HepG2 (cell line): ENCODE results near the gene EMP2. TPM values are rescaled to one million over a fixed set of nuclear protein-coding genes. Genes with fewer than 3 reads are reported as not detected.

Experiments used
- ATAC-seq: fragments of 200-7000 bp; cut with Tn5 transposase; 3 replicates; pipeline ENCODE4 v1.9.1; 2020; ENCODE audit warnings: mild to moderate bottlenecking, moderate library complexity
- BruUV-seq: library from RNA; stranded (reverse); fragments of 400-500 nt; replicated peaks from 2 replicates; lab custom pipeline; 2021; lab: Mats Ljungman, UMichigan
- CTCF ChIA-PET: fragments of 300-600 bp; formaldehyde crosslinking; extraction: SDS; loops from one replicate; lab custom pipeline; 2021; ENCODE audit warnings: low total read pairs, inconsistent platforms, low intra/inter-chr PET ratio; lab: Yijun Ruan, JAX
- POLR2A ChIA-PET: fragments of 350-600 bp; sonication (Branson Sonifier 250); formaldehyde crosslinking; loops from one replicate; lab custom pipeline; 2020; ENCODE audit warnings: antibody characterized with exemption, inconsistent platforms; lab: Yijun Ruan, JAX
- DNase-seq: peaks from one replicate; pipeline ENCODE4 v3.0.0-alpha.2; 2015; ENCODE audit warnings: low spot score
- FAIRE-seq: peaks from 3 replicates; lab custom pipeline; 2011; peaks lifted over from hg19 to GRCh38; lab: Jason Lieb, UNC
- H2AFZ ChIP-seq: one replicate; pipeline ENCODE4 v1.6.1; 2011; ENCODE audit warnings: low read length, inconsistent platforms
- H3K27ac ChIP-seq: fragments of 300-600 bp; 3 replicates; pipeline ENCODE4 v1.8.0; 2011; ENCODE audit warnings: mixed run types, mild to moderate bottlenecking, mixed read lengths, low read length, inconsistent platforms; ENCODE audit not compliant: insufficient read depth; ENCODE audit errors: extremely low read length
- H3K27me3 ChIP-seq, 2 experiments: fragments of 200-600 bp in 1 of 2; 2 replicates in 1 of 2; 3 replicates in 1 of 2; pipeline versions ENCODE4 v1.6.0 to v1.8.0; 2011; ENCODE audit warnings: low read length in 2 of 2, mild to moderate bottlenecking in 2 of 2, moderate library complexity in 2 of 2, inconsistent platforms in 1 of 2; ENCODE audit not compliant: insufficient read depth in 2 of 2, control insufficient read depth in 1 of 2
- H3K36me3 ChIP-seq, 2 experiments: fragments of 200-600 bp in 1 of 2; replicated peaks in 1 of 2; 2 replicates in 1 of 2; 3 replicates in 1 of 2; pipeline versions ENCODE4 v1.5.1 to v1.8.0; 2011; ENCODE audit warnings: low read length in 2 of 2, inconsistent platforms in 1 of 2; ENCODE audit not compliant: insufficient read depth in 2 of 2, control insufficient read depth in 1 of 2
- H3K4me1 ChIP-seq: 2 replicates; pipeline ENCODE4 v1.5.1; 2012; ENCODE audit warnings: low read length, inconsistent platforms; ENCODE audit not compliant: insufficient read depth
- H3K4me2 ChIP-seq: 2 replicates; pipeline ENCODE4 v1.6.0; 2011; ENCODE audit warnings: low read depth, low read length, inconsistent platforms
- H3K4me3 ChIP-seq, 3 experiments: fragments of 200-600 bp in 1 of 3; sonication (generic), shearing (Covaris generic) in 1 of 3; replicated peaks in 1 of 3; 2 replicates each; pipeline ENCODE4 v1.5.1; 2011 to 2016; ENCODE audit warnings: low read length in 3 of 3, inconsistent platforms in 2 of 3, low read depth in 2 of 3, mild to moderate bottlenecking in 2 of 3, control low read depth in 1 of 3, mixed read lengths in 1 of 3; ENCODE audit not compliant: insufficient read depth in 1 of 3
- H3K79me2 ChIP-seq: one replicate; pipeline ENCODE4 v1.6.1; 2011; ENCODE audit warnings: low read length, inconsistent platforms; ENCODE audit not compliant: insufficient read depth
- H3K9ac ChIP-seq: 2 replicates; pipeline ENCODE4 v1.6.0; 2011; ENCODE audit warnings: mild to moderate bottlenecking, low read depth, low read length, inconsistent platforms; ENCODE audit not compliant: insufficient read depth
- H3K9me3 ChIP-seq: 2 replicates; pipeline ENCODE4 v1.5.1; 2012; ENCODE audit warnings: mild to moderate bottlenecking, low read length
- H4K20me1 ChIP-seq: 2 replicates; pipeline ENCODE4 v1.6.0; 2011; ENCODE audit warnings: inconsistent platforms, mild to moderate bottlenecking, low read length, moderate library complexity; ENCODE audit not compliant: insufficient read depth
- ATAD3A ChIP-seq: sonication (generic); formaldehyde crosslinking; IDR thresholded peaks from 2 replicates; pipeline ENCODE4 v1.4.0; 2020; ENCODE audit warnings: missing genetic modification reagents
- BCL6 ChIP-seq: IDR thresholded peaks from 2 replicates; pipeline ENCODE4 v1.6.1; 2016; ENCODE audit warnings: missing genetic modification reagents, missing compliant biosample characterization
- ERF ChIP-seq: IDR thresholded peaks from 2 replicates; pipeline ENCODE4 v1.6.1; 2018; ENCODE audit warnings: missing biosample characterization, missing genetic modification reagents
- GFI1 ChIP-seq: sonication (generic); formaldehyde crosslinking; IDR thresholded peaks from 2 replicates; pipeline ENCODE4 v1.5.0; 2020; ENCODE audit warnings: missing genetic modification reagents, mild to moderate bottlenecking, borderline replicate concordance
- HDAC1 ChIP-seq: sonication (generic); formaldehyde crosslinking; IDR thresholded peaks from 2 replicates; pipeline ENCODE4 v1.5.1; 2020; ENCODE audit warnings: mild to moderate bottlenecking, missing genetic modification reagents
- KDM4B ChIP-seq: sonication (generic); formaldehyde crosslinking; IDR thresholded peaks from 2 replicates; pipeline ENCODE4 v1.4.0; 2020; ENCODE audit warnings: missing genetic modification reagents
- MIXL1 ChIP-seq: IDR thresholded peaks from 2 replicates; pipeline ENCODE4 v1.6.1; 2016
- NFE2L2 ChIP-seq: fragments of 150-350 bp; IDR thresholded peaks from 2 replicates; pipeline ENCODE4 v1.6.1; 2014; ENCODE audit warnings: low read length
- PHB2 ChIP-seq: fragments of 450-650 bp; IDR thresholded peaks from 2 replicates; pipeline ENCODE4 v1.6.1; 2018; ENCODE audit not compliant: partially characterized antibody
- SAFB2 ChIP-seq: sonication (generic); formaldehyde crosslinking; IDR thresholded peaks from 2 replicates; pipeline ENCODE4 v1.5.1; 2020; ENCODE audit warnings: missing genetic modification reagents, low read depth, mild to moderate bottlenecking, borderline replicate concordance
- SALL1 ChIP-seq: sonication (generic); formaldehyde crosslinking; IDR thresholded peaks from 2 replicates; pipeline ENCODE4 v1.8.0; 2022; ENCODE audit warnings: mild to moderate bottlenecking, missing genetic modification reagents
- SOX6 ChIP-seq, 2 experiments: fragments of 450-650 bp in 1 of 2; sonication (generic) in 1 of 2; formaldehyde crosslinking in 1 of 2; IDR thresholded peaks; 2 replicates each; pipeline versions ENCODE4 v1.4.0 to v1.6.1; 2017 to 2020; ENCODE audit warnings: antibody characterized with exemption in 1 of 2, mild to moderate bottlenecking in 1 of 2, missing genetic modification reagents in 1 of 2
- TEAD3 ChIP-seq: optimal IDR thresholded peaks from 2 replicates; pipeline ENCODE3; 2016; ENCODE audit warnings: borderline replicate concordance
- THYN1 ChIP-seq: sonication (generic); formaldehyde crosslinking; IDR thresholded peaks from 2 replicates; pipeline ENCODE4 v1.8.1; 2023; ENCODE audit warnings: low read depth, mild to moderate bottlenecking, moderate library complexity, missing genetic modification reagents, borderline replicate concordance
- XRCC5 ChIP-seq: fragments of 200-400 bp; formaldehyde crosslinking; optimal IDR thresholded peaks from 2 replicates; pipeline ENCODE3; 2017; ENCODE audit warnings: mild to moderate bottlenecking, low read length
- ZMYM3 ChIP-seq: sonication (generic); formaldehyde crosslinking; IDR thresholded peaks from 2 replicates; pipeline ENCODE4 v1.5.1; 2020; ENCODE audit warnings: mild to moderate bottlenecking, missing genetic modification reagents
- ZNF136 ChIP-seq: sonication (generic); formaldehyde crosslinking; IDR thresholded peaks from 2 replicates; pipeline ENCODE4 v1.8.1; 2022; ENCODE audit warnings: low read depth, mild to moderate bottlenecking, moderate library complexity, missing genetic modification reagents
- ZNF274 ChIP-seq: sonication (generic); formaldehyde crosslinking; IDR thresholded peaks from 2 replicates; pipeline ENCODE4 v1.5.1; 2020; ENCODE audit warnings: mild to moderate bottlenecking, missing genetic modification reagents
- ZNF292 ChIP-seq: sonication (generic); formaldehyde crosslinking; IDR thresholded peaks from 2 replicates; pipeline ENCODE4 v1.8.1; 2022; ENCODE audit warnings: mild to moderate bottlenecking, low read depth, missing genetic modification reagents, borderline replicate concordance
- ZNF460 ChIP-seq: sonication (generic); formaldehyde crosslinking; IDR thresholded peaks from 2 replicates; pipeline ENCODE4 v1.5.1; 2020; ENCODE audit warnings: missing genetic modification reagents, mild to moderate bottlenecking, borderline replicate concordance
- ZNF883 ChIP-seq: sonication (generic); formaldehyde crosslinking; IDR thresholded peaks from 2 replicates; pipeline ENCODE4 v1.5.1; 2020; ENCODE audit warnings: mild to moderate bottlenecking, missing genetic modification reagents; ENCODE audit errors: not compliant biosample characterization
- WGBS: methylation state at CpG from one replicate; pipeline ENCODE4 v1.1.6; 2017; ENCODE audit warnings: low lambda C conversion rate; 5-methylcytosine and 5-hydroxymethylcytosine counted together
- in situ Hi-C: cut with HindIII; loops from 2 replicates; pipeline ENCODE4 v1.10.0; 2017; ENCODE audit warnings: low pct_unique_long_range_greater_than_20kb; ENCODE audit not compliant: extremely low pct_ligation_motif_present
- intact Hi-C: fragments of 100-400 bp; cut with micrococcal nuclease; formaldehyde crosslinking; loops from one replicate; pipeline ENCODE4 v1.10.0; 2022; ENCODE audit not compliant: unreplicated experiment
- polyA plus RNA-seq, 8 experiments: library from polyadenylated mRNA; depleted of rRNA in 3 of 8; stranded (reverse) in 7 of 8; unstranded in 1 of 8; fragments of >200 nt; fragmentation: Illumina TruSeq in 4 of 8; extraction: Trizol in 4 of 8; gene quantifications; 2 replicates each; pipeline versions ENCODE4 v1.2.1 to v1.2.3, GENCODE V29; 2011 to 2016; ENCODE audit warnings: low read depth in 4 of 8, missing spikeins in 1 of 8, mixed read lengths in 1 of 8; ENCODE audit not compliant: insufficient read depth in 1 of 8
- total RNA-seq, 5 experiments: library from RNA; depleted of rRNA; stranded (reverse); fragments of >200 nt; fragmentation: Illumina TruSeq; extraction: Trizol; gene quantifications; 2 replicates each; pipeline ENCODE4 v1.2.3, GENCODE V29; 2016; ENCODE audit warnings: low read depth in 1 of 5
- TF ChIP-seq, protein P1 (sequence below): sonication (generic); formaldehyde crosslinking; IDR thresholded peaks from 2 replicates; pipeline ENCODE4 v1.5.0; 2020; ENCODE audit warnings: mild to moderate bottlenecking, missing genetic modification reagents

Gene EMP2
- total and polyA plus RNA-seq, 2 of the 13 experiments (the other 11 are each of a cell fraction or from before 2014, with no cell fraction given), result 24.6 to 91.2 TPM

DNA sequence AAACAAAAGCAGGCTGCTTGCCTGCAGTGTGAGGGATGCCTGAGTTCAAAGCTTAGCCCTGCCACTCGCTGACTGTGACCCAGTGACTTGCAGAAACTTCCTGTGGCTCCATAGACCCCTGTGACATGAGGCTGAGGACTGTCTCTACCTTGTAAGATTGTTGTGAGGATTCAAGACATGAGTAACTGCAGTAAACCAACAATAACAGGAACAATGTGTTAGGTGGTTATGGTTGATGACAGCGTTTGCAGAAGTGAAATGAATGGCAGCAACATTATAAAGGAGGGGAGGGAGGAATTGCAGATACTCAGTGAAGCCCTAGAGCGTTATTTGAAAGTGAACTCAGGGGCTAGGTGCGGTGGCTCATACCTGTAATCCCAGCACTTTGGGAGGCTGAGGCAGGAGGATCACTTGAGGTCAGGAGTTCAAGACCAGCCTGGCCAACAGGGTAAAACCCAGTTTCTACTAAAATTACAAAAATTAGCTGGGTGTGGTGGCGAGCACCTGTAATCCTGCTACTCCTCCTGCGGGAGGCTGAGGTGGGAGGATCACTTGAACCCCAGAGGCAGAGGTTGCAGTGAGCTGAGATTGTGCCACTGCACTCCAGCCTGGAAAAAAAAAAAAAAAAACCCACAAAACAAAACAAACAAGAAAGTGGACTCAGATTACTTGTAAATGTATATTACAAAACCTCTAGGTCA lies 33.5 kb upstream of the EMP2 start:
- H3K27ac ChIP-seq, result peak overlapping the region; percentile 2
- intact Hi-C loops, result no loop called here
- 60% methylated on average over 6 of the region's 6 CpGs for WGBS
- no peaks in the 10 kb centered on the region for H3K36me3 ChIP-seq
- in situ Hi-C loops, result no loop called here
- H2AFZ ChIP-seq, result no peak overlapping the region
- H3K9me3 ChIP-seq, result no peaks in the 10 kb centered on the region
- ATAC-seq (no peak), DNase-seq (no peak), FAIRE-seq (no peak)
- TF ChIP-seq ZNF883 (CRISPR knock-in tag) (peak; percentile 38), ATAD3A (no peak), MIXL1 (CRISPR knock-in tag) (0 out of 2 replicates have a peak, but pooled peaks have one; percentile 14), XRCC5 (no peak), PHB2 (no peak), ERF (no peak), SAFB2 (CRISPR knock-in tag) (peak; percentile 51; the same call in 1 of the 2 replicates), KDM4B (CRISPR knock-in tag) (no peak), SALL1 (CRISPR knock-in tag) (peak; percentile 32; the same call in 1 of the 2 replicates), ZNF460 (CRISPR knock-in tag) (peak; percentile 39; the same call in 1 of the 2 replicates), SOX6 (IDR thresholded peaks at IDR 0.05) (no peak), SOX6 (CRISPR knock-in tag; IDR thresholded peaks at IDR 0.05) (0 out of 2 replicates have a peak, but pooled peaks have one; percentile 17), ZNF274 (CRISPR knock-in tag) (0 out of 2 replicates have a peak, but pooled peaks have one; percentile 19), GFI1 (CRISPR knock-in tag) (peak; percentile 61; the same call in 1 of the 2 replicates), TEAD3 (CRISPR knock-in tag) (peak; percentile 40), BCL6 (CRISPR knock-in tag) (0 out of 2 replicates have a peak, but pooled peaks have one; percentile 4), THYN1 (CRISPR knock-in tag) (no peak), ZMYM3 (CRISPR knock-in tag) (peak; percentile 92), HDAC1 (CRISPR knock-in tag) (peak; percentile 33; the same call in 1 of the 2 replicates), NFE2L2 (peak; percentile 36; the same call in 1 of the 2 replicates), ZNF292 (CRISPR knock-in tag) (peak; percentile 27; the same call in 1 of the 2 replicates), ZNF136 (CRISPR knock-in tag) (0 out of 2 replicates have a peak, but pooled peaks have one; percentile 54)
- TF ChIP-seq, protein P1, sequence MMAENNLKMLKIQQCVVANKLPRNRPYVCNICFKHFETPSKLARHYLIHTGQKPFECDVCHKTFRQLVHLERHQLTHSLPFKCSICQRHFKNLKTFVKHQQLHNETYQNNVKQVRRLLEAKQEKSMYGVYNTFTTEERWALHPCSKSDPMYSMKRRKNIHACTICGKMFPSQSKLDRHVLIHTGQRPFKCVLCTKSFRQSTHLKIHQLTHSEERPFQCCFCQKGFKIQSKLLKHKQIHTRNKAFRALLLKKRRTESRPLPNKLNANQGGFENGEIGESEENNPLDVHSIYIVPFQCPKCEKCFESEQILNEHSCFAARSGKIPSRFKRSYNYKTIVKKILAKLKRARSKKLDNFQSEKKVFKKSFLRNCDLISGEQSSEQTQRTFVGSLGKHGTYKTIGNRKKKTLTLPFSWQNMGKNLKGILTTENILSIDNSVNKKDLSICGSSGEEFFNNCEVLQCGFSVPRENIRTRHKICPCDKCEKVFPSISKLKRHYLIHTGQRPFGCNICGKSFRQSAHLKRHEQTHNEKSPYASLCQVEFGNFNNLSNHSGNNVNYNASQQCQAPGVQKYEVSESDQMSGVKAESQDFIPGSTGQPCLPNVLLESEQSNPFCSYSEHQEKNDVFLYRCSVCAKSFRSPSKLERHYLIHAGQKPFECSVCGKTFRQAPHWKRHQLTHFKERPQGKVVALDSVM (CRISPR knock-in tag), result peak; percentile 97
- ChIA-PET CTCF (no interaction called here), POLR2A (interaction anchor here (1.2 kb wide), 1 partner anchor 16 kb away, joined by 4 read pairs; no protein-coding TSS in a partner anchor)
- H3K27me3 ChIP-seq, result no peaks in the 10 kb centered on the region
- H3K4me2 ChIP-seq, result peak overlapping the region; percentile 50
- no peaks in the 10 kb centered on the region for H4K20me1 ChIP-seq
- H3K4me3 ChIP-seq, result no peak overlapping the region
- H3K4me1 ChIP-seq, result peaks cover 100% of the 10 kb centered on the region
- 0 out of 2 replicates have a peak overlapping the region, but pooled peaks have one; percentile 13 for H3K9ac ChIP-seq
- no peaks in the 10 kb centered on the region for H3K79me2 ChIP-seq
- BruUV-seq, result no TSS peak
